ENCODE data around the gene RRBP1. TPM values are rescaled to one million over a fixed set of nuclear protein-coding genes. Genes with fewer than 3 reads are reported as not detected.

The RRBP1 gene
- total and polyA plus RNA-seq, 4 donors, result 75.4 to 202 (median 130) TPM

- Histone ChIP-seq H3K9me3 (ENCODE audit: control insufficient read depth in 4 of 4, low read length in 3 of 4) (no peaks in the 10 kb centered on the region), H3K4me1 (ENCODE audit: control insufficient read depth in 4 of 4, insufficient read depth in 4 of 4, low read length in 3 of 4) (peaks cover 0 to 8% (median 3%) of the 10 kb centered on the region in 4 donors), H3K36me3 (ENCODE audit: control insufficient read depth in 4 of 4, insufficient read depth in 3 of 4, low read depth in 1 of 4, low read length in 3 of 4) (peaks cover 17 to 40% (median 21%) of the 10 kb centered on the region in 4 donors), H3K4me3 (ENCODE audit: low read depth in 1 of 3, low read length in 3 of 3) (no peak overlapping the region), H3K9ac (ENCODE audit: low read depth in 1 of 2, low read length in 2 of 2) (no peak overlapping the region), H3K27ac (ENCODE audit: low read depth in 1 of 2, low read length in 2 of 2) (no peak overlapping the region), H3K27me3 (ENCODE audit: control insufficient read depth in 4 of 4, insufficient read depth in 4 of 4, low read length in 3 of 4) (no peaks in the 10 kb centered on the region)
- TF ChIP-seq REST (IDR thresholded peaks at IDR 0.05), result no peak
- TF ChIP-seq RAD21 (IDR thresholded peaks at IDR 0.05), result no peak
- TF ChIP-seq SP1 (IDR thresholded peaks at IDR 0.05), result no peak
- no peak for TF ChIP-seq NR2F2 (IDR thresholded peaks at IDR 0.05)
- TF ChIP-seq MAX (IDR thresholded peaks at IDR 0.05), result no peak
- no peak for TF ChIP-seq RXRA (IDR thresholded peaks at IDR 0.05)
- TF ChIP-seq YY1 (IDR thresholded peaks at IDR 0.05), result no peak
- no peak for TF ChIP-seq JUND (IDR thresholded peaks at IDR 0.05)
- no peak for TF ChIP-seq HNF4A (conservative IDR thresholded peaks at IDR 0.05)
- TF ChIP-seq FOXA1 (IDR thresholded peaks at IDR 0.05), result no peak
- TF ChIP-seq FOXA2 (IDR thresholded peaks at IDR 0.05), result no peak
- TF ChIP-seq EGR1 (IDR thresholded peaks at IDR 0.05; ENCODE audit: low read depth in 2 of 2), result no peak
- TF ChIP-seq, protein P1, sequence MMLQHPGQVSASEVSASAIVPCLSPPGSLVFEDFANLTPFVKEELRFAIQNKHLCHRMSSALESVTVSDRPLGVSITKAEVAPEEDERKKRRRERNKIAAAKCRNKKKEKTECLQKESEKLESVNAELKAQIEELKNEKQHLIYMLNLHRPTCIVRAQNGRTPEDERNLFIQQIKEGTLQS (IDR thresholded peaks at IDR 0.05), result no peak
- no peak for TF ChIP-seq TAF1 (conservative IDR thresholded peaks at IDR 0.05)
- TF ChIP-seq HNF4G (IDR thresholded peaks at IDR 0.05), result no peak
- no peak for TF ChIP-seq GABPA (IDR thresholded peaks at IDR 0.05 in 1 of 2, conservative IDR thresholded peaks at IDR 0.05 in 1 of 2)
- no peak for TF ChIP-seq ZBTB33 (IDR thresholded peaks at IDR 0.05)
- TF ChIP-seq, protein P2, sequence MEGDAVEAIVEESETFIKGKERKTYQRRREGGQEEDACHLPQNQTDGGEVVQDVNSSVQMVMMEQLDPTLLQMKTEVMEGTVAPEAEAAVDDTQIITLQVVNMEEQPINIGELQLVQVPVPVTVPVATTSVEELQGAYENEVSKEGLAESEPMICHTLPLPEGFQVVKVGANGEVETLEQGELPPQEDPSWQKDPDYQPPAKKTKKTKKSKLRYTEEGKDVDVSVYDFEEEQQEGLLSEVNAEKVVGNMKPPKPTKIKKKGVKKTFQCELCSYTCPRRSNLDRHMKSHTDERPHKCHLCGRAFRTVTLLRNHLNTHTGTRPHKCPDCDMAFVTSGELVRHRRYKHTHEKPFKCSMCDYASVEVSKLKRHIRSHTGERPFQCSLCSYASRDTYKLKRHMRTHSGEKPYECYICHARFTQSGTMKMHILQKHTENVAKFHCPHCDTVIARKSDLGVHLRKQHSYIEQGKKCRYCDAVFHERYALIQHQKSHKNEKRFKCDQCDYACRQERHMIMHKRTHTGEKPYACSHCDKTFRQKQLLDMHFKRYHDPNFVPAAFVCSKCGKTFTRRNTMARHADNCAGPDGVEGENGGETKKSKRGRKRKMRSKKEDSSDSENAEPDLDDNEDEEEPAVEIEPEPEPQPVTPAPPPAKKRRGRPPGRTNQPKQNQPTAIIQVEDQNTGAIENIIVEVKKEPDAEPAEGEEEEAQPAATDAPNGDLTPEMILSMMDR (IDR thresholded peaks at IDR 0.05; ENCODE audit: low read depth, low read length, missing input control), result no peak
- DNase-seq (ENCODE audit: low spot score), result no peak
- WGBS, result 66% methylated on average over 7 of the region's 7 CpGs
Measured at GRCh38 chr20:17612992-17613327, 69.1 kb downstream of the RRBP1 start.
